Measurements from ENCODE around the gene C10orf95.

C10orf95 gene

GRCh38 chr10:102470579-102471546 lies 19.5 kb upstream of the C10orf95 start:
- Histone ChIP-seq H3K79me1 (replicated peaks; ENCODE audit: low read length, poor library complexity, severe bottlenecking) (no peaks in the 10 kb centered on the region), H3K27me3 (ENCODE audit: control insufficient read depth in 1 of 2, insufficient read depth in 1 of 2, low read length in 2 of 2) (peaks cover 0 to 53% of the 10 kb centered on the region in 2 experiments), H2BK120ac (ENCODE audit: low read depth, low read length) (no peak overlapping the region), H3K27ac (ENCODE audit: low read length, poor library complexity, severe bottlenecking) (no peak overlapping the region), H3K23ac (ENCODE audit: low read length in 2 of 2) (no peak overlapping the region), H3K36me3 (ENCODE audit: control insufficient read depth in 1 of 2, insufficient read depth in 2 of 2, low read depth in 1 of 2, low read length in 2 of 2) (no peaks in the 10 kb centered on the region), H2BK12ac (ENCODE audit: low read length in 2 of 2) (no peak overlapping the region), H3K4me2 (ENCODE audit: low read length, poor library complexity, severe bottlenecking) (no peak overlapping the region), H2AFZ (ENCODE audit: low read depth, low read length) (no peak overlapping the region), H2BK5ac (ENCODE audit: low read depth, low read length, poor library complexity, severe bottlenecking) (no peak overlapping the region), H3K4ac (ENCODE audit: low read depth in 1 of 2, low read length in 2 of 2) (no peak overlapping the region), H2BK15ac (ENCODE audit: low read depth, poor library complexity, severe bottlenecking) (no peak overlapping the region), H4K91ac (ENCODE audit: low read length) (no peak overlapping the region), H3K4me3 (ENCODE audit: insufficient read depth in 1 of 2, low read depth in 1 of 2, low read length in 2 of 2) (no peak overlapping the region), H3K9me3 (ENCODE audit: control insufficient read depth, low read length) (no peaks in the 10 kb centered on the region), H3K4me1 (ENCODE audit: control insufficient read depth, insufficient read depth, low read depth, low read length) (peaks cover 8% of the 10 kb centered on the region), H3K14ac (ENCODE audit: low read length in 2 of 2) (no peak overlapping the region), H3K9ac (ENCODE audit: low read length) (no peak overlapping the region), H4K8ac (ENCODE audit: low read length) (no peak overlapping the region), H3K18ac (ENCODE audit: low read depth in 1 of 2, low read length in 2 of 2) (no peak overlapping the region), H2AK5ac (ENCODE audit: low read length, severe bottlenecking) (no peak overlapping the region)
- DNase-seq: no peak
- WGBS: 94% methylated on average over 32 of the region's 36 CpGs

GRCh38 chr10:102468683-102469082 lies 17.3 kb upstream of the C10orf95 start:
- H3K18ac ChIP-seq (ENCODE audit: low read depth in 1 of 2, low read length in 2 of 2): no peak overlapping the region

DNA sequence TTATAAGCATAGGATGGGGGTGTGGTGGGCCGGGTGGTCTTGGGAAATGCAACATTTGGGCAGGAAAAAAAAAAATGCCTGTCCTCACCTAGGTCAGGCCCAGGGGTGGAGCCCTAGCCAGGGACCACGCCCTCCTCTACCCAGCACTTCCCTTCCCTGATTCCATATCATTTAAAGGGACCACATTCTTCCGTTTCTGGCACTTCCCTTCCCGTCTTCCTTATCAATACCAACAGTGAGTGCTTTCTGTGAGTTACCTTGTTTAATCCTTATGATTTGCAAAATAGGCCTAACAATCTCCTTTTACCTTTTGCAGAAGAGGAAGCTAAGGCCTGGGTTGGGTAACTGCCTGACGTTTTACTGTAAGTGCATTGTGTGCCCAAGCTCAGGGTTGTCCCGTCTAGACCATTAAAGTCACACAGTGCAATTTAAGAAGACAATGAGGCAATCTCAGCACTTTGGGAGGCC lies 16.7 kb upstream of the C10orf95 start:
- no peaks in the 10 kb centered on the region for H3K79me1 ChIP-seq (replicated peaks; ENCODE audit: low read length, poor library complexity, severe bottlenecking)

More at GRCh38 chr10:102468683-102469082, 17.3 kb upstream of the C10orf95 start:
- H3K14ac ChIP-seq (ENCODE audit: low read length in 2 of 2): no peak overlapping the region
- peaks cover 5 to 59% of the 10 kb centered on the region in 2 experiments for H3K27me3 ChIP-seq (ENCODE audit: control insufficient read depth in 1 of 2, insufficient read depth in 1 of 2, low read length in 2 of 2)
- H3K4me2 ChIP-seq (ENCODE audit: low read length, poor library complexity, severe bottlenecking): no peak overlapping the region
- no peak for DNase-seq
- whole genome bisulfite sequencing: 94% methylated on average over 9 of the region's 9 CpGs
- no peaks in the 10 kb centered on the region for H3K79me1 ChIP-seq (replicated peaks; ENCODE audit: low read length, poor library complexity, severe bottlenecking)
- no peak overlapping the region for H3K9ac ChIP-seq (ENCODE audit: low read length)
- H2BK5ac ChIP-seq (ENCODE audit: low read depth, low read length, poor library complexity, severe bottlenecking): no peak overlapping the region
- no peak overlapping the region for H2AK5ac ChIP-seq (ENCODE audit: low read length, severe bottlenecking)
- H2AFZ ChIP-seq (ENCODE audit: low read depth, low read length): no peak overlapping the region
- peaks cover 2% of the 10 kb centered on the region for H3K4me1 ChIP-seq (ENCODE audit: control insufficient read depth, insufficient read depth, low read depth, low read length)
- H3K23ac ChIP-seq (ENCODE audit: low read length in 2 of 2): no peak overlapping the region
- no peak overlapping the region for H3K4me3 ChIP-seq (ENCODE audit: insufficient read depth in 1 of 2, low read depth in 1 of 2, low read length in 2 of 2)
- no peaks in the 10 kb centered on the region for H3K36me3 ChIP-seq (ENCODE audit: control insufficient read depth in 1 of 2, insufficient read depth in 2 of 2, low read depth in 1 of 2, low read length in 2 of 2)
- no peak overlapping the region for H3K4ac ChIP-seq (ENCODE audit: low read depth in 1 of 2, low read length in 2 of 2)
- no peak overlapping the region for H2BK15ac ChIP-seq (ENCODE audit: low read depth, poor library complexity, severe bottlenecking)
- no peak overlapping the region for H2BK12ac ChIP-seq (ENCODE audit: low read length in 2 of 2)
- H4K91ac ChIP-seq (ENCODE audit: low read length): peak overlapping the region; percentile 15
- no peak overlapping the region for H3K27ac ChIP-seq (ENCODE audit: low read length, poor library complexity, severe bottlenecking)
- H2BK120ac ChIP-seq (ENCODE audit: low read depth, low read length): no peak overlapping the region
- H4K8ac ChIP-seq (ENCODE audit: low read length): no peak overlapping the region
- no peaks in the 10 kb centered on the region for H3K9me3 ChIP-seq (ENCODE audit: control insufficient read depth, low read length)

GRCh38 chr10:102467318-102467717 lies 16.0 kb upstream of the C10orf95 start:
- Histone ChIP-seq H2AK5ac (ENCODE audit: low read length, severe bottlenecking) (no peak overlapping the region), H2BK120ac (ENCODE audit: low read depth, low read length) (no peak overlapping the region), H2BK15ac (ENCODE audit: low read depth, poor library complexity, severe bottlenecking) (no peak overlapping the region), H3K14ac (ENCODE audit: low read length in 2 of 2) (no peak overlapping the region), H3K9ac (ENCODE audit: low read length) (no peak overlapping the region), H2AFZ (ENCODE audit: low read depth, low read length) (no peak overlapping the region), H2BK12ac (ENCODE audit: low read length in 2 of 2) (no peak overlapping the region), H3K36me3 (ENCODE audit: control insufficient read depth in 1 of 2, insufficient read depth in 2 of 2, low read depth in 1 of 2, low read length in 2 of 2) (no peaks in the 10 kb centered on the region), H3K4me3 (ENCODE audit: insufficient read depth in 1 of 2, low read depth in 1 of 2, low read length in 2 of 2) (no peak overlapping the region), H3K23ac (ENCODE audit: low read length in 2 of 2) (no peak overlapping the region), H2BK5ac (ENCODE audit: low read depth, low read length, poor library complexity, severe bottlenecking) (no peak overlapping the region), H3K27me3 (ENCODE audit: control insufficient read depth in 1 of 2, insufficient read depth in 1 of 2, low read length in 2 of 2) (peaks cover 18 to 55% of the 10 kb centered on the region in 2 experiments), H4K8ac (ENCODE audit: low read length) (no peak overlapping the region), H3K18ac (ENCODE audit: low read depth in 1 of 2, low read length in 2 of 2) (no peak overlapping the region), H3K27ac (ENCODE audit: low read length, poor library complexity, severe bottlenecking) (no peak overlapping the region), H3K9me3 (ENCODE audit: control insufficient read depth, low read length) (no peaks in the 10 kb centered on the region), H4K91ac (ENCODE audit: low read length) (no peak overlapping the region), H3K79me1 (replicated peaks; ENCODE audit: low read length, poor library complexity, severe bottlenecking) (no peaks in the 10 kb centered on the region), H3K4ac (ENCODE audit: low read depth in 1 of 2, low read length in 2 of 2) (no peak overlapping the region), H3K4me2 (ENCODE audit: low read length, poor library complexity, severe bottlenecking) (no peak overlapping the region), H3K4me1 (ENCODE audit: control insufficient read depth, insufficient read depth, low read depth, low read length) (no peaks in the 10 kb centered on the region)
- DNase-seq: no peak
- 90% methylated on average over 6 of the region's 6 CpGs for WGBS

More for the DNA sequence above, 16.7 kb upstream of the C10orf95 start:
- WGBS: 76% methylated on average over 5 of the region's 6 CpGs
- no peak for DNase-seq
- no peak overlapping the region for H2AFZ ChIP-seq (ENCODE audit: low read depth, low read length)
- no peak overlapping the region for H3K27ac ChIP-seq (ENCODE audit: low read length, poor library complexity, severe bottlenecking)
- no peak overlapping the region for H3K9ac ChIP-seq (ENCODE audit: low read length)
- no peak overlapping the region for H3K4ac ChIP-seq (ENCODE audit: low read depth in 1 of 2, low read length in 2 of 2)
- H2BK12ac ChIP-seq (ENCODE audit: low read length in 2 of 2): no peak overlapping the region
- H3K4me1 ChIP-seq (ENCODE audit: control insufficient read depth, insufficient read depth, low read depth, low read length): no peaks in the 10 kb centered on the region
- H3K4me2 ChIP-seq (ENCODE audit: low read length, poor library complexity, severe bottlenecking): no peak overlapping the region
- no peaks in the 10 kb centered on the region for H3K36me3 ChIP-seq (ENCODE audit: control insufficient read depth in 1 of 2, insufficient read depth in 2 of 2, low read depth in 1 of 2, low read length in 2 of 2)
- no peak overlapping the region for H3K4me3 ChIP-seq (ENCODE audit: insufficient read depth in 1 of 2, low read depth in 1 of 2, low read length in 2 of 2)
- H2AK5ac ChIP-seq (ENCODE audit: low read length, severe bottlenecking): no peak overlapping the region
- H4K8ac ChIP-seq (ENCODE audit: low read length): no peak overlapping the region
- H3K18ac ChIP-seq (ENCODE audit: low read depth in 1 of 2, low read length in 2 of 2): no peak overlapping the region
- peaks cover 12 to 56% of the 10 kb centered on the region in 2 experiments for H3K27me3 ChIP-seq (ENCODE audit: control insufficient read depth in 1 of 2, insufficient read depth in 1 of 2, low read length in 2 of 2)
- no peak overlapping the region for H2BK15ac ChIP-seq (ENCODE audit: low read depth, poor library complexity, severe bottlenecking)
- no peak overlapping the region for H3K14ac ChIP-seq (ENCODE audit: low read length in 2 of 2)
- no peak overlapping the region for H2BK5ac ChIP-seq (ENCODE audit: low read depth, low read length, poor library complexity, severe bottlenecking)
- H3K23ac ChIP-seq (ENCODE audit: low read length in 2 of 2): no peak overlapping the region
- H3K9me3 ChIP-seq (ENCODE audit: control insufficient read depth, low read length): no peaks in the 10 kb centered on the region
- H4K91ac ChIP-seq (ENCODE audit: low read length): no peak overlapping the region
- H2BK120ac ChIP-seq (ENCODE audit: low read depth, low read length): no peak overlapping the region
